NCI-H2227 (cell line): Measurements from ENCODE around the gene INSRR.

Source experiments
- DNase-seq: peaks from one replicate; lab custom pipeline; 2025; ENCODE audit not compliant: unreplicated experiment; lab: John Stamatoyannopoulos, UW

Gene INSRR

DNA sequence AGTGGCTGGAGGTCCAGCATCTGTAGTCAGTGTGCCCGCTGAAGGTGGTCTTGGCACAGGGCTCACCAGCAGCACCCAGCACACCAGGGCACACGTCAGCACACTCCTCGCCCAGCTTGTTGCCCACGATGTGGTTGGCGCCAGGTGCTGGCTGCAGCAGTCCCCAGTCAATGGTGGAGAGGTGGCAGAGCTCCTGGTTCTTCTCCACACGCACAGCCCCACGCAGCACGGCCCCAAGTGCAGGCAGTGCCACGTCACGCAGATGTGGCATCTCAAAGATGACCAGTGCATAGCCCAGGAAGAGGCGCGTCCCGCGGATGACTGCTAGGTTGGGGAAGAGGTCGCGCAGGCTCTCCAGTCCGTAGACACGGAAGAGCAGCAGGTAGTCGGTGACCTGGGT is 5.2 kb downstream of the INSRR start:
- no peak for DNase-seq

DNA sequence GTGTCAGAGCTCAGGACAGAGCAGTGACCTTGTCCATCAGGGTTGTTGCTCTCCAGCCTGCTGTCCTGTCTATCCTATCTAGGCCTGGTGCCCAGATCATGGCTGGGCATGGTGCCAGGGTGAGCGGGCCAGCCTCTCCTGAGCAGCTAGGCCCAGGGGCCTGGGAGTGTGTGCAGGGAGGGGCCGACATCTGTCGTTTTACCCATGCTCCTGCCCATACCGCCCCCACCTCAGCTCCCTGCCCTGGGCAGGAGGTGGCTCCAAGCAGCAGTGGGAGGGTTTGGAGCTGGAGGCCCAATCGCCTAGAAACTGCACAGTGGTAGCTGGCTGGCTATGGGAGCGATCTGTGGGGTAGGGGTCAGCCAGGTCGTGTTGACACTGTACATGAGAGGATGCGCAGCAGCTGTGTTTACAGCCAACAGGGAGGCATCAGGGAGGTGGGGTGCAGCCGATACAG is 6.5 kb downstream of the INSRR start:
- peak; percentile 81 for DNase-seq

DNA sequence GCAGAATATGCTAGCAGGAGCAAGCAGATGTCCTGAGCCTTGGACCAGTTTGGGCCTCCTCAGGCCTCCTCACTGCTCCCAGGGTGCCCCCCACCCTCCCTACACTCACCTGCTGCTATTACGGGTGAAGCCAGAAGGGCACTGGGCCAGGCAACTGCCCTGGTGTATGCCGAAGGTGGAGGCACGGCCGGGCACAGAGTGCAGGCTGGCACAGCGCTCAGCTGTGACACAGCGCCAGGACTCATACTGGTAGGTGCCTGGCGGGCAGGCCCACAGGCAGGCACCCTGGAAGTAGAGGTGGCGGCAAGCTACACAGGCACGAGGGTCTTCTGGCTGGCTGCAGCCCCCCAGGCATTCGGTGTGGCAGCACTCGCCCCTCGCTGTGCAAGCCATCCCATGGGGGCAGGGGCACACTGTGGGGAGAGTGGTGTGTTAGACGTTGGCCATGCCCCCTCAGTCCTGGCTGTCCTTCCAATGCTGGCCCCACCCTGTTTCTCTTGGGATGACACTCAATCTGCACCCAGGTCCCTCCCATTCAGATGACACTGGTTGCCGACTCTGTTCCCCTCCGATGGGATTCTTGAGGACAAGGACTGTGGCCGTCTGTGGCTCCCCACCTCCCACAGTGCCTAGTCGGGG is 7.0 kb downstream of the INSRR start:
- DNase-seq: no peak

DNA sequence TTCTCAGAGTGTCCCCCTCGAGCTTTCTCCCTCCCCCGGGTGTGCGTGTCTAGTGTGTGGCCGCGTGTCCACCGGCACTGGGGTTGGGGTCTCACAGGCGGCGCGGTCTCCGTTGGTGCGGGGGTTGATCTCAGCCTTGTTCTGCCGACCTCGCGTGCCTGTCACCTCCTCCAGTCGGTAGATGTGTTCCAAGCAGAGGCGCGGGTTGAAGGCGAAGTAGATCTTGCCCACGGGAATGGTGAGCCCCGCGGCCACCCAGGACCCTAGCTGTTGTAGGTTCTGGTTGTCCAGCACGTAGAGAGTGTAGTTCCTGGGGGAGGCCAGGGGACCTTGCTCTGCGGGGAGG is 9.8 kb downstream of the INSRR start:
- DNase-seq: no peak

DNA sequence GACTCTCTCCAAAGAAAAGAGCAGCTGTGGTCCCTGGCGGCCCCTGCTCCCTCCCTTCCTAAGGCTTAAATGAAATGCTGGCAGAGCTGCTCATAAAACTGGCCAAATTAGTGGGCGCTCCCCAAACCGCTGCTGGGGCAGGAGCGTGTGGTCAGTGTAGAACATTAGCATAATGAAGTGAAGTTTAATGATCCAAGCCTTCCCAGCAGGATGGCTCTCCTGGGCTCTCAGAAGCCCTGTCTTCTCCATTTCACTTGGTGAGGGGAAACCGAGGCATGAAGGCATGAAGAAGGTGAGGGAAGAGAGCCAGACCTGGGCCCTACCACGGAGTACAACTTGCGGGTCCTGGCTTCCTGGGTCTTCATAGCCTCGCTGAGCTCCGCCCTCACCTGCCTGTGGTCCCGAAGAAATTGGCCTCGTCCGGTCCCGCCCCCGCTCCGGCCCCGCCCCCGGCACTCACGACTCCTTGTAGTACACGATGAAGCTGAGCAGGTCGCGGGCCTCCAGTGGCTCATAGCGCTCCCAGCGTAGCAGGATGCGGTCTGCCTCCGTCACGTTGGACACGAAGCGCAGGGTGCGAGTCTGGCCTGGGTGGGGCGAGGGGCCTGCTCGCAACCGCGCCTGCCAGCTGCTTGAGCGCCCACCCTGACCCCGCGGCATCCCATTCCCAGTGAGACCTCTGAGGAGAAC is 10.3 kb downstream of the INSRR start:
- no peak for DNase-seq

DNA sequence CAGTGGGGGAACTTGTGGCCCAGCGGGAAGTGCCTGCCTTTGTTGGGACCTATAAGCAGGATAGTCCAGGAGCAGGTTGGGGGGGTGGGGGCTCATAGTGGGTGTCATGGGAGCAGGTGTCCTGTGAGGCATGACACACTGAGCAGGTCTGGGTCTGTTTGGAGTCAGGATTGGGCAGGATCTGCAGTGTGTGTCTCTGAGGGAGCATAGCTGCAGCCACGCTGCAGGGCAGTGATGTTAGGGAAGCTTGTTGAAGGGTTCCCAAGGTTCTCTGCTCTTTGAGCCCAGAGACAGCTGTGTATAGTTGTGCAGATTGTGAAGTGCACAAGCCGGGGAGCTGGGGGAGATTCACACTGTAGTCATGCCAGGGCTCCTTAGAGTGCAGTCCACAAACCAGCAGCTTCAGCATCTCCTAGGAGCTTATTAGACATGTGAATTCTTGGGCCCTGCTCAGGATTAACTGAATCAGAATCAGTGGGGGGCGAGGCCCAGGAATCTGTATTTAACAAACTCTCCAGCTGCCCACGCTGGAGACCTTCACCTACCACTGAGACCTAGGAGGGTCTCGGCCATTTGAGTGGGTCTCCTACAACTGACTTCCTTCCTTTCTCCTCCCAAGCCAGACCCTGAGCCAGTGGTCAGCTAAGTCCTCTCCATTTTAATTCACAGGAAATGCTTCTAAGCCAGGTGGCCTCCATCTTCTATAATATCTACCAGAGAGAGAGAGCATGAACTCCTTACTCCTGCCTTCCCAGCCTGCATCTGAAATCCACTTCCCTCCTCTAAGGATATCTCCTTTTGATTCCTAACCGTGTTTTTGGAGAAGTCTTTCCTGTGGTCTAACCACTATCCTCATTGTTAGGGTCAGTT is 11.1 kb downstream of the INSRR start:
- no peak for DNase-seq

DNA sequence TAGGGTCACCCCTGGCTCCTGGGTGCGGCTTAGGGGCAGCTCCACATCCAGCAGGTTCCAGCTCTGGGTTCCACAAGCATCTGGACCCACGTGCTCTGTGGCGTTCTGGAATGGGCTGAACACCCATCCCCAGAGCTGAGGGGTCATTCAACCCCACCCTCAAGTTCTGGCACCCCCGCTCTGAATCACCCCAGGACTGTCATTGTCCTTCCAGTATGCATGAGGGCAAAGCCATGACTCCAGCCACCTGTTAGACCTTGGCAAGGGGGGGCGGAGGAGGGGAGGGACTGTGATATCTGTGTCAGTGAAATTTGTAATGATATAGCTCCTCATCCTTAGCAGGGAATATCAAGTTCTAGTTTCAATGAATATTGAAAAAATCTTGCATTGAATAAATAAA is 12.3 kb downstream of the INSRR start:
- DNase-seq: no peak

DNA sequence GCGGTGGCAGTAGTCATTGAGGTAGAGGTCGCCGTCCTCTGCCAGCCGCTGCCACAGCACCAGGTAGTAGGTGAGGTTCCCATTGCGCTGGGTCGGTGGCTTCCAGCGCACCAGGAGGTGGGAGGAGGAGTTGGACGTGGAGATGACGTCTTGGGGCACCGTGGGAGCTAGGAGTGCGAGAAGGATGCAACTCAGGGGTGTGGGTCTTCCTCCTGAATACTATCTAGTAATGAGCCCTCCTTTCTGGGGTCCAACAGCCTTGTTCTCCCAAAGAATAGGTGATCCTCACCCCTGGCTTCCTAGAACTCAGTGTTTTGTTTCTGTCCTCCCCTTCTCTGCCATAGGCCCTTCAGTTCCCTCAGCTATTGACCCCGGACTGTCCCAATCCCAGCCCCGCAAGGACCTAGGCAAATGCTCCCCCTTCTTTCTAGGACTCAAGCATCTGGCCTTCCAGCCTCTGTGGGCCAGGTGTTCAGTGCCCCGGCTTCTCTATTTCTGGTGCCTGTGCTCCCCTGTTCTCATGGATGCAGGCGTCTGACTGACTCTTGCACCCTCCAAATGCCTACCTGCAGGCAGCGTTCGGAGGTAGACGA is 12.9 kb downstream of the INSRR start:
- DNase-seq: no peak

DNA sequence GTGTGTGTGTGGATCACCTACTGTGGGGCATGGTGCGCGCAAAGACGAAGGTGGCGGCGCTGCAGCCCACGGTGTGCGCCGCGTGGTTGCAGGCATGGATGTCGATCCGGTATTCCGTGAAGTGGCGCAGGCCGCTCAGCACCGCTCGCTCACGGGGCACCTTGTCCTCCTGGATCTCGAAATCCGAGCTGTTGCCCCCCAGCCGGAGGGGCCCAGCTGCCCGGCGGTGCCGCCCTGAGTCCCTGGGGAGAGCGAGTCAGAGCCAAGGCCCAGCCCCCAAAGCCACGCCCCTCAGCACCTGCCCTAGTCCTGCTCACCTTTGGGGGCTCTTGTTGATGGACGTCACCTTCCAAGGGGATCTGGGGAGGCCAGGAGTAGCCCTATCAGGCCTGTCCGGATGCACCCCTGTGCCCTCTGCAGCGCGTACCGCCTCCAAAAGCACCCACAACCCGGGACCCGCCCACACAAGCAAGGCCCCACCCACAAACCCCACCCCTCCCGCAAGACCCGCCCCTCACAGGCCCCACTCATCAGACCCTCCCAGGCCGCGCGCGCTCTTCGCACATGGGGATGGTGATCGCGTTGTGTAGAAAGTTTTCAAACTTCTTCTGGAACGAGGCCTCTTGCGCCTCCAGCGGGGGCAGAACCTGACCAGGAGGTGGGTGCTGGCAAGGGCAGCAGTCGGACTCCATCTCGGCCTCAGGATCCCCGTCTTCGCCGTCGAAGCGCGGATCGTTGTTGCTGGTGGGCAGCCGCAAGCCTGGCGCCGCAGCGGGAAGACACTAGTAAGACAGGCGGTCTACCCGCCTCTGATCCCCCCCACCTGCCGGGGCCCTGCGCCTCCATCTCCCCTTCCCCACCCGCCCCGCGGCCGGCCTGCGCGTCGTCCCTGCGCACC is 13.6 kb downstream of the INSRR start:
- DNase-seq: no peak

DNA sequence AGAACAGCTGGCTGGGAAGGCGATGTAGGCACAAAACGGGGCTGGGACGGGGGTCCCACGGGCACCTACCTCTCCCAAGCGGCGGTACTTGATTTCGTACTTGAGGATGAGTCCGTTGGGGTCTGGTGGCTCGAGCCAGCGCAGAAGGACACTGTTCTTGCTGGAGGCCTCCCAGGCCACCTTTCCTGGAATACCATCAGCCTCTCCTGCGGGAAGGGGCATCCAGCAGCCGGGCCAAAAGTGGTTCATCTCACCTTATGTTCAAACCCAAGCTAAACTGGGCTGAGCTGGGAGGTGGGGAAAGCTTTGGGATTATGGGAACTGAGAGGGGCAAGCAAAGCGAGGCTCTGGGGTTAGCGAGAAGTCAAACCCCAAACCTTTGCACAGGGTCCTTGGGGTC is 14.3 kb downstream of the INSRR start:
- no peak for DNase-seq

DNA sequence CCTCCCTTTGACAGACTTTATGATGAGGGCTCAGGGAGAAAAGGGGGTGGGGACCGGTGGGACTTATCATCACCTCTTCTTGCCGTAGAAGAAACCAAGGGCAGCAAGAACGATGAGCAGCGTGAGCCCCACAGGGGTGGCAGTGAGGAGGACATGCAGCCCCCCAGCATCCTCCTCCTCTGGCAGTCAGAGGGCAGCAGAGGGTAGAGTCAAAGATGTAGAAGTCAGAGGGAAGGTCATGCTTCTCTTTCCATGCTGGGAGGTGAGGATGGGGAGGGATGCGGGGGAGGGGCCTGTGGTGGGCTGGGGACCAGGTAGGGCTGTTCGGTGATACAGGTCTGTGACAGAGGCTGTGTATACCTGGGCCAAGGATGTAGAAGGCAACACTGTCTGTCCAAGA is 14.8 kb downstream of the INSRR start:
- DNase-seq: no peak

DNA sequence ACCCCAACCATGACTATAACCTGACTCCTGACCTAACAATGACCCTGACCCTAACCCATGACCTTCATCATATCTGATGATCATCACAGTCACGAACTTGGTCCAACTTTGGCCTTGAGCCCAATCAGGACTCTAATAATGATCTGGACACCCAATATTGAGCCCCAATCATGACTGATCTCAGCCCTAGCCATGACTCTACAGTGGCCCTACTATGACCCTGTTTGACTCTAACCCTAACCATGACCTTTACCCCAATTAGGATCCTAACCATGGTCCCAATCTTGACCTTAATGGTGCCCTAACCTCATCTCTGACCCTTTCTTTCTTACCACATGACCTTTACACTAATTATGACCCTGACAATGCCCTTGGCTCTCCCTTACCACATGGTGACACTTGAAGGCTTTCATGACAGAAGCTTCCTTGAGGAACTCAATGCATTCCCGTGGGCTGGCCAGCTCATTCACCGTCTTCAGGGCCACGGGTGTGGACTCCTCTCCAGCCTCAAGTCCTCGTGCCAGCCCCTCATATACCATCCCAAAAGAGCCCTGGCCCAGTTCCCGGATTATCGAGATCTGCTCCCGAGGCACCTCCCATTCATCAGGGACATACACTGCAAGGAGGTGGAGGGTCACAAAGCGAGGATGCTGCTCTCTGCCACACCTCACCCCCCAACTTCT is 16.2 kb downstream of the INSRR start:
- no peak for DNase-seq

DNA sequence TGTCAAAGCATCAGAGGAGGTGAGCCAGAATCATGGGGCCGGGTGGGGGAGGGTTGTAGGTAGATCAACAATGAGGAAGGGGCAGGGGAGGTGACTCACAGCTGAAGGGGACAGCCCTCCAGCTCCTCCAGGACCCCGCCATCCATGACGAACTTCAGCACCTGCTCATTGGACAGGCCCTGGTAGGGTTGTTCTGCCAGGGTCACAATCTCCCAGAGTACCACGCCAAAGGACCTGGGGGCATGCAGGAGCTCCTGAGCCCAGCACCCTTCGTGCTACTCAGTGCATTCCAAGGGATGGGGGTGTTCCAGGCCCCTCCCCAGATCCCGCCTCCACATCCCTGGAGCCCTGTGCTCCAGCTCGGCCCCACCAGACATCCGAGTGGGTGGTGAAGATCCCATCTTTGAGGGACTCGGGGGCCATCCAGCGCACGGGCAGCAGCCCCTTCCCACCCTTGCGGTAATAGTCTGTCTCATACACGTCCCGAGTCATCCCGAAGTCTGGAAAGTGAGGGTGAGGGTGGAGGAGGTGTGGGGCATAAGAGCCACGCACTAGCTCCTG is 17.5 kb downstream of the INSRR start:
- DNase-seq: no peak

DNA sequence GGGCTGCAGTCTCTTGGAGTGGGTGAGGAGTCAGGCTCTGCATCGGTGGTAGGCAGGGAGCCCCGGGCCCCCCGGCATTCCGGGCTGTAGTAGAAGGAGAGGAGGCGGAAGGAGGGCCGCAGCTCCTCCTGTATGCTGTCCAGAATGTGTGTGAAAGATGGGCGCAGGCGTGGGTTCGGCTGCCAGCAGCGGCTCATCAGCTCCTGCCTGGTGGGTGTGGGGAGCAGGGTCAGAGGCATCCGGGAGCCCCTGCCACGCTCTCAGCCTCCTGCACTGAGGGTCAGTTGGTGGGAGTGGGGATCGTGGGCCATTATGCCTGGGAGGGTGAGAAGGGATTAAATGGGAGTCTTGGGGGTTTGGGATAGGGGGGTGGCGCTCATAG is 18.0 kb downstream of the INSRR start:
- no peak for DNase-seq

DNA sequence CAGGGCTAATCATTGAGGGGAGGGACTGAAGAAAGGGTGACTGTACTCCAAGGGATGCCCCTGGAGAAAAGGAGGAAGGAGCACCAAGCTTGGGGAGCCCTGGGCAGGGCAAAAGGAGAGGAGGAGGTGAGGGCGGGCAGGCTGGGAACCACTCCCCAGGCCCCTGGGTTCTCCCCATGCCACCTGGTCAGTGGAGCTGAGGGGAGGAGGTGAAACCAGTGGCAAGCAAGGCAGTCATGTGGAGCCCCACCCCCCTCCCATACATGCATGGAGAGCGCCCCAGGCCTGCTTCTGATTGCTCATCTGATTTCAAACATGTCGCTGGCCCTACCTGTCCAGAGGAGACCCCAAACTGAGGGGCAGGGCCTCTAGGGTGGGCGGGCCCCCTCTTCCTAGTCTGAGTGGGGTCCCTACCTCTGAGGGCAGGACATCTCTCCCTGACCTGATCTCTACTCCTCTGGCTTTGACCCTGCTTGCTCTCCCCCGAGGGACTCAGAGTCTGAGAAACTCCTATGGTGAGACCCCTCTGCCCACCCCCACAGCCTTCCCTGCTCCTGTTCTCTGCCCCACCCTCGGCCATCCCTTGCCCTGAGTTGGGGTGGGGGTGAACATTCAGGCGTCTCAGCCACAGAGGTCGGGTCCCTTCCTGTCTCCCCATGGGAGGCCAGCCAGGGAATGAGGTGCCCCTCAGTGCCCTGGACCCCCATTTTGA is 18.6 kb downstream of the INSRR start:
- no peak for DNase-seq

DNA sequence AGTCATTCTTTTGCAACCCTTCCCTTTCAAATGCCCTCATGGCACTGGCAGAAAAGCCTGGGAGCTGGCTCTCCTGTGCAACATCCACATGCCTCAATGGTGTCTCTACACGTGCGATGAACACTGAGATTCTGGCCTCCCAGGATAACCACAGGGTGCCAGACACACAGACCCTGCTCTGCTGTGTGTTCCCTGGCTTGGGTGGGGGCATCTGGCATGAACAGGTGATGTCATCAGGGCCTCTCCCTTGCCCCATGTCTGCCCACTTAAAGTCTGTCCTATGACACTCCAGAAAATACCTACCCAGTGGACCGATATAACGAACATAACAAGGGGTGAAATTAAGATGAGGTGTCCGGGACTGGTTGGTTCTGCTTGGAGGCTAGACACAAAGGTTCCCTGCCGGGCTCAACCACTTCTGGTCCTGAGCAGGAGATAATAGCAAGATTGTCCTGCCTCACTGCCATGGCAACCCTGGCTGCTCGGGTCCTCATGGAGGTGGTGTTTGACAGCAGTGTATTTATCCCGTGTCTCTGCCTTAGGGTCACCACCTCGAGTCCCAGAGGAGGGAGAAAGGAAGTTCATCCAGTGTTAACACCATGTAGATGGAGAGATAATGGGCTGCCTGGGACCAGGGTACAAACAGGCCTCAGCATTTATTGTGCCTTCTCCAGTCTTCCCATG is 19.3 kb downstream of the INSRR start:
- peak; percentile 82 for DNase-seq

DNA sequence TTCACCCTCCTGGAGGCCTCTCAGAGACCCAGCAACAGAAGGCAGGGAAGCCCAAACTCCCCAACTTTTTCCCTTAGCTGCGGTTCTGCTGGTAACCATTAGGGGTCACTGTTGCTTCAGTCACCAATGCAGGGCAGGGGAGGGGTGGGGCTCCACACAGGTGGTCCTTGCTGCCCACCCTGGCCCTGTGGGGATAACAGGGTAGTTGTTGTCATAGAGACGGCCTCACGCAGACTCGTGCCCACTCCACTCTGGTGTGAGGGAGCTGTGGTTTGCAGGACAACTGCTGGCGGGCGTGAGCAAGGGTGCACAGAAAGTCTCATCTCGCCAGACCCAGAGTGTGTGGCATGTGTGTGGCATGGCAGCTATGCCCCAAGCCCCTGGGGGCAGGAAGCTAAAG is 19.9 kb downstream of the INSRR start:
- DNase-seq: peak; percentile 65

DNA sequence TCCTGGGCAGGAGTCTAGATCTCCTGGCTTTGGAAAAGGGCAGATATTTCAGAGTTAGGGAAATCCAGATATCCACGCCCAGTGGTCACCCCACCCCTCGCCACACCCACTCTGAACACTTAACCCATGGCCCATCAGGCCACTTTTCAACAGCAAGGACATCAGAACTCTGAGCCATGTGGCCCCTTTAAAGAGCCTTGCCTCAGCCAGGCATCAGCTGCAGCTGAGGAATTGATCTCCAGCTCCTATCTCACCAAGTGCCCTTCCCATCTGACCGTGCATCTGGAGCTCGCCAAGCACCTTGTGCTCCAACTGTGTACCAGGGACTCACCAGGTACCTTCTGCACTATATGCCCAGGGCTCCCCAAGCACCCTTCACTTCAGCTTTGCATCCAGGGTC is 22.0 kb downstream of the INSRR start:
- DNase-seq: no peak
